ENCODE data around the gene DNER. TPM values are rescaled to one million over a fixed set of nuclear protein-coding genes. Genes with fewer than 3 reads are reported as not detected.
"Not testable (repeated sequence)": the region's sequence is repeated elsewhere in the genome, so short reads cannot be mapped to it uniquely, and the experiment has no call there.

Gene DNER
- total RNA-seq, 1 donor from 2014 or later: 0.60 TPM

- no peak for ATAC-seq
These were observed 151.8 kb downstream of the DNER start for GRCh38 chr2:229562472-229563127.

- no peak for ATAC-seq
These were observed 154.4 kb downstream of the DNER start for GRCh38 chr2:229559986-229560385.

- no peak for ATAC-seq
These were observed 161.3 kb downstream of the DNER start for GRCh38 chr2:229553091-229553490.

- ATAC-seq: no peak
These were observed 171.0 kb downstream of the DNER start for GRCh38 chr2:229543176-229543873.

GRCh38 chr2:229539628-229540027, 174.7 kb downstream of the DNER start:
- no peak for ATAC-seq

- no peak for ATAC-seq
These were observed 182.8 kb downstream of the DNER start for GRCh38 chr2:229531594-229531993.

- no peak for ATAC-seq
These were observed 183.9 kb downstream of the DNER start for GRCh38 chr2:229530434-229530833.

- no peak for ATAC-seq
These were observed 185.5 kb downstream of the DNER start for GRCh38 chr2:229528846-229529245.

- ATAC-seq: no peak
These were observed 187.4 kb downstream of the DNER start for GRCh38 chr2:229526951-229527350.

- ATAC-seq: no peak
These were observed 189.6 kb downstream of the DNER start for GRCh38 chr2:229524799-229525198.

GRCh38 chr2:229523663-229524062, 190.7 kb downstream of the DNER start:
- no peak for ATAC-seq

GRCh38 chr2:229521576-229521975, 192.8 kb downstream of the DNER start:
- no peak for ATAC-seq

GRCh38 chr2:229520691-229521096, 193.7 kb downstream of the DNER start:
- no peak for ATAC-seq

GRCh38 chr2:229519655-229520430, 194.5 kb downstream of the DNER start:
- no peak for ATAC-seq

- no peak for ATAC-seq
These were observed 200.0 kb downstream of the DNER start for GRCh38 chr2:229514273-229514895.

- ATAC-seq: no peak
These were observed 202.8 kb downstream of the DNER start for GRCh38 chr2:229511524-229511923.

GRCh38 chr2:229506699-229507098, 207.7 kb downstream of the DNER start:
- ATAC-seq: not testable (repeated sequence)

GRCh38 chr2:229501051-229501794, 213.1 kb downstream of the DNER start:
- ATAC-seq: no peak

GRCh38 chr2:229492034-229492433, 222.3 kb downstream of the DNER start:
- ATAC-seq: no peak

- ATAC-seq: no peak
These were observed 224.2 kb downstream of the DNER start for GRCh38 chr2:229490167-229490566.

- peak; percentile 59 for ATAC-seq
These were observed 225.3 kb downstream of the DNER start for GRCh38 chr2:229489016-229489415.

- ATAC-seq: no peak
These were observed 226.1 kb downstream of the DNER start for GRCh38 chr2:229488232-229488631.

All from esophagus mucosa (tissue), 1 donor.